DND-41 (cell line): Measurements from ENCODE around the gene SERGEF.

Experiments
- CTCF ChIP-seq: IDR thresholded peaks from 2 replicates; pipeline ENCODE4 v1.5.1; 2012; ENCODE audit warnings: borderline replicate concordance, low read length, moderate library complexity, mild to moderate bottlenecking; ENCODE audit not compliant: poor library complexity, severe bottlenecking; ENCODE audit errors: extremely low read depth
- EZH2 ChIP-seq: IDR thresholded peaks from 3 replicates; pipeline ENCODE4 v1.6.1; 2012; ENCODE audit warnings: borderline replicate concordance, low read depth, mild to moderate bottlenecking, moderate library complexity, low read length, inconsistent platforms; ENCODE audit not compliant: severe bottlenecking

GRCh38 chr11:17781221-17781620, 231.6 kb downstream of the SERGEF start:
- no peak for TF ChIP-seq CTCF
- TF ChIP-seq EZH2, result no peak
